AG09309 (cell line): ENCODE data around the gene OR7G3.

ENCODE experiments used
- DNase-seq: peaks from one replicate; pipeline ENCODE4 v3.0.0-alpha.2; 2010; ENCODE audit warnings: low read depth
- H3K4me3 ChIP-seq: 2 replicates; pipeline ENCODE4 v1.5.1; 2011; ENCODE audit warnings: mild to moderate bottlenecking, low read depth, low read length, moderate library complexity; ENCODE audit not compliant: control insufficient read depth
- CTCF ChIP-seq: IDR thresholded peaks from 2 replicates; pipeline ENCODE4 v1.5.1; 2011; ENCODE audit warnings: mild to moderate bottlenecking, low read depth, low read length, inconsistent platforms; ENCODE audit not compliant: insufficient read depth, control insufficient read depth; ENCODE audit errors: missing control alignments

Gene OR7G3

GRCh38 chr19:9128171-9128570, 1.4 kb upstream of the OR7G3 start:
- no peak for TF ChIP-seq CTCF
- DNase-seq: no peak
- no peak overlapping the region for H3K4me3 ChIP-seq

GRCh38 chr19:9116547-9116946, 10.2 kb downstream of the OR7G3 start:
- H3K4me3 ChIP-seq: no peak overlapping the region
- TF ChIP-seq CTCF: no peak
- DNase-seq: no peak

GRCh38 chr19:9115307-9115813, 11.4 kb downstream of the OR7G3 start, which contains the start of gene OR7G1:
OR7G1 (minus strand) TSS chr19:9115763; CDS start chr19:9115763, 0 bp downstream.
- H3K4me3 ChIP-seq: no peak within 1 kb of the TSS
- no peak for TF ChIP-seq CTCF
- no peak for DNase-seq

GRCh38 chr19:9109959-9110358, 16.8 kb downstream of the OR7G3 start:
- no peak for DNase-seq
- TF ChIP-seq CTCF: no peak
- no peak overlapping the region for H3K4me3 ChIP-seq

GRCh38 chr19:9107375-9107774, 19.4 kb downstream of the OR7G3 start, which contains the start of gene OR7G2:
OR7G2 (minus strand) TSS chr19:9107475; CDS start chr19:9103243, 4,232 bp downstream.
- no peak for TF ChIP-seq CTCF
- no peak within 1 kb of the TSS for H3K4me3 ChIP-seq
- no peak for DNase-seq

GRCh38 chr19:9086761-9087160, 40.0 kb downstream of the OR7G3 start, which contains the start of gene OR1M1:
OR1M1 (plus strand) TSS chr19:9087061; CDS start chr19:9093245, 6,184 bp downstream.
- H3K4me3 ChIP-seq: no peak within 1 kb of the TSS
- TF ChIP-seq CTCF: no peak
- DNase-seq: no peak
